ENCODE data around the gene ADIPOR2.

DNA sequence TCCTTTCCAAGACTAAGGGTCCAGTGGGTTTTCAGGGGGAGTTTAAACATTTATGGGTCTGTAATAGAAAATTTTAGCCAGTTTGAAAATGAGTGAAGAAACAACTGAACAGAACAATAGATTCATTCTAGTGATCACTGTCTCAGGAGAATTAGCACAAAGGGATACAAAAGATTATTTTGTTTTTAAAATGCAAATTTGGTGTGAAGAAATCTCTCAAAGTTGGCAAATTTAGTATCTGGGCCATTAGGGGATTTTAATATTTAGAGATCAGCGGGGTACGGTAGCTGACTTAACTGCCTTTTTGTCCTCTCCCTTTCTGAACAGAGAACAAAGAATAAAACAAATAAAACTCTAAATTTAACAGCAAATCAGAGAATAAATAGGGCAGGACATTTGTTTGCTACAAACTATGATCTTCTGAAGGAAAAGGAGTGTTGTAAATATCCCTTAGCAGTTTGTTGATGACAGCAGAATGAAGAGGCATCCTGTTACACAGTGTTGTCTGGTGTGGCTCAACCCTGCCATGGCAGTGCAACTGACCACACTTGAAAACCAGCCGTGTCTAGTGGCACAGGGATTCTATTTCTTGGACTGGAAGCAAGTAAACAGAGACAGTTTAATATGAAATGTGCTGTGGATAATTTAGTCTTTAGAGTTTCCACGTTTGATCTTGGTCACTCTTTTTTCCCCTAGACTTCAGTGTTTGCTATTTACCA is 83.2 kb downstream of the ADIPOR2 start:
- TF ChIP-seq POLR2A (IDR thresholded peaks at IDR 0.05; ENCODE audit: low read depth, low read length) (no peak), POLR2AphosphoS5 (IDR thresholded peaks at IDR 0.05; ENCODE audit: low read depth, low read length) (no peak), TAF1 (IDR thresholded peaks at IDR 0.05; ENCODE audit: borderline replicate concordance, low read depth, low read length) (no peak)
